Measurements from ENCODE around the gene ADGRD2.

Gene ADGRD2

DNA sequence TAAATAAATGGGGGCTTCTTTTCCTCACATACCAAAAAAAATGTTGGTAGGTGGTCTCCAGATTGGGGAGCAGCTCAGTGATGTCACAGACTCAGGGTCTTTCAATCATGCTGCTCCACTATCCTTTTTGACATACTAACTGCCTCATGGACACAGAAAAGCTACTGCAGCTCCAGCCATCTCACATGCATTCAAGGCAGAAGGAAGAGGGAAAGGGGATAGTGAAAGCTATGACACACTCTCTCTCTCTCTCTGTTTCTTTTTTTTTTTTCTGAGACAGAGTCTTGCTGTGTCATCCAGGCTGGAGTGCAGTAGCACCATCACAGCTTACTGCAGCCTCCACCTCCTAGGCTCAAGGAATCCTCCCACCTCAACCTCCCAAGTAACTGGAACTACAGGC lies 7.9 kb upstream of the ADGRD2 start:
- TF ChIP-seq TAF1 (IDR thresholded peaks at IDR 0.05; ENCODE audit: borderline replicate concordance, insufficient read depth, low read length) (no peak), FOXP2 (optimal IDR thresholded peaks at IDR 0.05; ENCODE audit: borderline replicate concordance, extremely low read depth, extremely low read length, insufficient read depth) (no peak), SIN3A (IDR thresholded peaks at IDR 0.05; ENCODE audit: borderline replicate concordance, insufficient read depth, low read length) (no peak), POLR2AphosphoS5 (IDR thresholded peaks at IDR 0.05; ENCODE audit: low read depth, low read length) (no peak)
- TF ChIP-seq, protein P1, sequence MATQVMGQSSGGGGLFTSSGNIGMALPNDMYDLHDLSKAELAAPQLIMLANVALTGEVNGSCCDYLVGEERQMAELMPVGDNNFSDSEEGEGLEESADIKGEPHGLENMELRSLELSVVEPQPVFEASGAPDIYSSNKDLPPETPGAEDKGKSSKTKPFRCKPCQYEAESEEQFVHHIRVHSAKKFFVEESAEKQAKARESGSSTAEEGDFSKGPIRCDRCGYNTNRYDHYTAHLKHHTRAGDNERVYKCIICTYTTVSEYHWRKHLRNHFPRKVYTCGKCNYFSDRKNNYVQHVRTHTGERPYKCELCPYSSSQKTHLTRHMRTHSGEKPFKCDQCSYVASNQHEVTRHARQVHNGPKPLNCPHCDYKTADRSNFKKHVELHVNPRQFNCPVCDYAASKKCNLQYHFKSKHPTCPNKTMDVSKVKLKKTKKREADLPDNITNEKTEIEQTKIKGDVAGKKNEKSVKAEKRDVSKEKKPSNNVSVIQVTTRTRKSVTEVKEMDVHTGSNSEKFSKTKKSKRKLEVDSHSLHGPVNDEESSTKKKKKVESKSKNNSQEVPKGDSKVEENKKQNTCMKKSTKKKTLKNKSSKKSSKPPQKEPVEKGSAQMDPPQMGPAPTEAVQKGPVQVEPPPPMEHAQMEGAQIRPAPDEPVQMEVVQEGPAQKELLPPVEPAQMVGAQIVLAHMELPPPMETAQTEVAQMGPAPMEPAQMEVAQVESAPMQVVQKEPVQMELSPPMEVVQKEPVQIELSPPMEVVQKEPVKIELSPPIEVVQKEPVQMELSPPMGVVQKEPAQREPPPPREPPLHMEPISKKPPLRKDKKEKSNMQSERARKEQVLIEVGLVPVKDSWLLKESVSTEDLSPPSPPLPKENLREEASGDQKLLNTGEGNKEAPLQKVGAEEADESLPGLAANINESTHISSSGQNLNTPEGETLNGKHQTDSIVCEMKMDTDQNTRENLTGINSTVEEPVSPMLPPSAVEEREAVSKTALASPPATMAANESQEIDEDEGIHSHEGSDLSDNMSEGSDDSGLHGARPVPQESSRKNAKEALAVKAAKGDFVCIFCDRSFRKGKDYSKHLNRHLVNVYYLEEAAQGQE (IDR thresholded peaks at IDR 0.05; ENCODE audit: insufficient read depth in 1 of 2, low read depth in 2 of 2, low read length in 2 of 2): no peak

DNA sequence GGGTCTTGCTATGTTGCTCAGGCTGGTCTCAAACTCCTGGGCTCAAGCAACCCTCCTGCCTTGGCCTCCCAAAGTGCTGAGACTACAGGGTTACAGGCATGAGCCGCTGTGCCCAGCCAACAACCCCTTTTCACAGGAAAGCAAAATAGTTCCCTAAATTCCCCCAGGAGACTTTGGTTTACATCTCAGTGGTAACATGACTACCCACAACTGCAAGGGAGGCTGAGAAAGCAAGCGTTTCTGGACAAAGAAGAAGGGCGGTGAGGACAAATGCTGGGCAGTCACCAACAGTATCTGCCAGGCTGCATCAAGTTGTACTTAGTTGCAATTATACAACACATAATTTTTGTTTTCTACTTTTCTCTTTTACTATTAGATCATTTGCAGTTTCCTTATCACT lies 7.4 kb upstream of the ADGRD2 start:
- no peak for TF ChIP-seq POLR2AphosphoS5 (IDR thresholded peaks at IDR 0.05; ENCODE audit: low read depth, low read length)
- TF ChIP-seq FOXP2 (optimal IDR thresholded peaks at IDR 0.05; ENCODE audit: borderline replicate concordance, extremely low read depth, extremely low read length, insufficient read depth): no peak
- TF ChIP-seq, protein P1 (IDR thresholded peaks at IDR 0.05; ENCODE audit: insufficient read depth in 1 of 2, low read depth in 2 of 2, low read length in 2 of 2): no peak
- TF ChIP-seq TAF1 (IDR thresholded peaks at IDR 0.05; ENCODE audit: borderline replicate concordance, insufficient read depth, low read length): no peak
- TF ChIP-seq SIN3A (IDR thresholded peaks at IDR 0.05; ENCODE audit: borderline replicate concordance, insufficient read depth, low read length): no peak

DNA sequence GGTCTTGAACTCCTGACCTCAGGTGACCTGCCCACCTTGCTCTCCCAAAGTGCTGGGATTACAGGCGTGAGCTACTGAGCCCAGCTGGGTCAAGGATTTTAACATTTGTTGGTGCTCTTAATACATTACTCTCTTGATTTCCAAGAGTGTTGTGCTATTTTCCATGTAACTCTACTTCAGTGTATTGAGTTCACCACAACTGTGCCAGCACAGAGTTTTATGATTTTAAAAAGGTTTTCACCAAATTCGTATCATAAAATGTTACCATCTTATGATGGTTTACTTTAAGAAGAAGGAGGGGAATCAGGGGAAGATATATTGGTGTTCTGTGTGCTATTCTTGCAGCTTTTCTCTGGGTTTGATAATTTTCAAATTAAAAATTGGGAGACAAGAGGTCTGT lies 6.6 kb upstream of the ADGRD2 start:
- no peak for TF ChIP-seq SIN3A (IDR thresholded peaks at IDR 0.05; ENCODE audit: borderline replicate concordance, insufficient read depth, low read length)

DNA sequence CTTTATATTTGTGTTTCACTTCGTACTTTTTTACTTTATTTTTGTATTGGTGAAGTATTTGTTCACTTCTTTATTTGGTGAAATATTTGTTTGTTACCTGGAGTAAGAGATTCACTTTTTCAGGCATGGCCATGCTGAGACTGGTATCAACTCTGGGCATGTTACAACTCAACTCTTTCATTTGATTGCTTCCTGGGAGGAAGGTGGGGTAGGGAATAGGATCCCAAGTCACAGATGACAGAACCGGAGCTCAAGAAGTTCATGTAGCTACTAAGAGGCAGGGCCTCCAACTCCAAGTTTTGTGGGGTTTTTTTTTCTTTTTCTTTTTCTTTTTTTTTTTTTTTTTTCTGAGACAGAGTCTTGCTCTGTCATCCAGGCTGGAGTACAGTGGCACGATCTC lies 6.1 kb upstream of the ADGRD2 start:
- TF ChIP-seq SIN3A (IDR thresholded peaks at IDR 0.05; ENCODE audit: borderline replicate concordance, insufficient read depth, low read length) (no peak), FOXP2 (optimal IDR thresholded peaks at IDR 0.05; ENCODE audit: borderline replicate concordance, extremely low read depth, extremely low read length, insufficient read depth) (no peak), TAF1 (IDR thresholded peaks at IDR 0.05; ENCODE audit: borderline replicate concordance, insufficient read depth, low read length) (no peak), POLR2AphosphoS5 (IDR thresholded peaks at IDR 0.05; ENCODE audit: low read depth, low read length) (no peak)
- TF ChIP-seq, protein P1 (IDR thresholded peaks at IDR 0.05; ENCODE audit: insufficient read depth in 1 of 2, low read depth in 2 of 2, low read length in 2 of 2): no peak

DNA sequence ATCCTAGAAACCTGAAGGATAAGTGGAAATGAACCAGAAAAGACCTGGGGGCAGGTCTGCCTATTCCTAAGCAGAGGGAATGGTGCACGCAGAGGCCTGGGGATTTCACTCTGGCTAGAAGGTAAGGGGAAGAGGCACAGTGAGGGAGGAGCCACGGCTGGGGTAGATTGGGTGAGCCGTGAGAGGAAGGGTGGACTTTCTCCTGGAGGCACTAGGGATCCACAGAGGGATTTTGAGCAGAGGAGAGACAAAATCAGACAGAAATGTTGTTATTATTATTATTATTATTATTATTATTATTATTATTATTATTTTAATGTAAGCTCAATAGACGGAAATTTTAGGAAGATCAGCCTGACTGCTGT lies 3.0 kb upstream of the ADGRD2 start:
- TF ChIP-seq, protein P1 (IDR thresholded peaks at IDR 0.05; ENCODE audit: insufficient read depth in 1 of 2, low read depth in 2 of 2, low read length in 2 of 2): no peak
- no peak for TF ChIP-seq SIN3A (IDR thresholded peaks at IDR 0.05; ENCODE audit: borderline replicate concordance, insufficient read depth, low read length)
- no peak for TF ChIP-seq POLR2AphosphoS5 (IDR thresholded peaks at IDR 0.05; ENCODE audit: low read depth, low read length)
- no peak for TF ChIP-seq FOXP2 (optimal IDR thresholded peaks at IDR 0.05; ENCODE audit: borderline replicate concordance, extremely low read depth, extremely low read length, insufficient read depth)
- no peak for TF ChIP-seq TAF1 (IDR thresholded peaks at IDR 0.05; ENCODE audit: borderline replicate concordance, insufficient read depth, low read length)

All from PFSK-1 (cell line).